Measurements from ENCODE around the gene TTC39B. TPM values are rescaled to one million over a fixed set of nuclear protein-coding genes. Genes with fewer than 3 reads are reported as not detected.

TTC39B gene
- total and polyA plus RNA-seq, 2 of the 8 experiments (the other 6 are each of a cell fraction or from before 2014, with no cell fraction given) = 1.6 to 10.9 TPM

DNA sequence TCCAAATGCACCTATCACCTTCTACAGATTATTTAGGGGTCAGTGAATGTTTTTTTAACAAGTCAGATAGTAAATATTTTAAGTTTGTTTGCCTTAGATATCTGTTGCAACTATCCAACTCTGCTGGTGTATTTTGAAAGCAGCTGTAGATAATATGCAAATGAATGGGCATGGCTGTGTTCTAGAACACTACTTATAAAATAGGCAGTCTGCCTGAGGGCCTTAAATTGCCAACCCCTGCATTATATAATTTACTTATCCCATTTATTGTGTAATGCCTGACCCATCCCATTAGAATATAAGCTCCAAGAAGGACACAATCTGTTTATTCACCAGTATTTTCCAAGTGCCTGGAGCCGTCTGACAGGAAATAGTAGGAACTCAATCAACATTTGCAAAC, 149.0 kb downstream of the TTC39B start:
- Histone ChIP-seq H3K27ac (ENCODE audit: low read depth, low read length) (no peak overlapping the region), H2AK5ac (ENCODE audit: low read depth, low read length) (no peak overlapping the region), H4K20me1 (replicated peaks in 1 of 2; ENCODE audit: control insufficient read depth in 1 of 2, insufficient read depth in 2 of 2, low read length in 2 of 2) (no peaks in the 10 kb centered on the region), H2BK5ac (ENCODE audit: low read depth, low read length) (no peak overlapping the region), H4K5ac (ENCODE audit: insufficient read length, low read depth, low read length) (no peak overlapping the region), H3K4me2 (ENCODE audit: insufficient read depth in 1 of 2, low read depth in 2 of 2, low read length in 2 of 2) (no peak overlapping the region), H2BK12ac (ENCODE audit: low read depth, low read length) (no peak overlapping the region), H3K27me3 (replicated peaks in 1 of 4; ENCODE audit: control insufficient read depth in 3 of 4, extremely low read depth in 1 of 4, insufficient read depth in 3 of 4, low read length in 3 of 4) (no peaks in the 10 kb centered on the region), H3K23ac (ENCODE audit: insufficient read length) (no peak overlapping the region), H2BK120ac (replicated peaks; ENCODE audit: low read depth, low read length) (no peak overlapping the region), H2AFZ (ENCODE audit: low read length) (no peak overlapping the region), H4K91ac (replicated peaks; ENCODE audit: insufficient read length, low read length) (no peak overlapping the region), H3K79me1 (ENCODE audit: low read depth, low read length) (no peaks in the 10 kb centered on the region), H2BK20ac (ENCODE audit: low read length) (no peak overlapping the region), H3K23me2 (ENCODE audit: low read depth, low read length) (no peaks in the 10 kb centered on the region), H3K9me3 (ENCODE audit: insufficient read depth in 2 of 2, low read depth in 1 of 2, low read length in 1 of 2) (no peaks in the 10 kb centered on the region), H3K18ac (ENCODE audit: extremely low read depth, low read length) (no peak overlapping the region), H4K8ac (ENCODE audit: extremely low read depth, insufficient read depth, low read length) (no peak overlapping the region), H3K4me1 (replicated peaks in 1 of 4; ENCODE audit: control insufficient read depth in 3 of 4, insufficient read depth in 4 of 4, low read length in 3 of 4) (0 out of 7 replicates have a peak, but pooled peaks cover 0 to 2% (median 0%) of the 10 kb centered on the region in 4 experiments), H2BK15ac (ENCODE audit: low read length) (no peak overlapping the region), H3K79me2 (ENCODE audit: control insufficient read depth in 1 of 2, insufficient read depth in 2 of 2, low read length in 2 of 2) (no peaks in the 10 kb centered on the region), H3K4ac (replicated peaks; ENCODE audit: insufficient read length, low read depth, low read length) (no peak overlapping the region), H3K36me3 (ENCODE audit: control insufficient read depth in 2 of 4, insufficient read depth in 4 of 4, low read length in 3 of 4) (no peaks in the 10 kb centered on the region), H3K14ac (ENCODE audit: insufficient read length) (no peak overlapping the region), H3K4me3 (ENCODE audit: extremely low read depth in 1 of 4, insufficient read depth in 2 of 4, low read depth in 3 of 4, low read length in 4 of 4) (no peak overlapping the region), H3K9ac (replicated peaks in 1 of 4; ENCODE audit: extremely low read depth in 1 of 4, low read depth in 3 of 4, low read length in 3 of 4) (no peak overlapping the region), H3K56ac (replicated peaks; ENCODE audit: insufficient read length, low read depth, low read length) (no peak overlapping the region)
- ChIA-PET CTCF (ENCODE audit: partially characterized antibody) (interaction anchor here (1.5 kb wide), 1 partner anchor 10 kb away, joined by 4 read pairs; no protein-coding TSS in a partner anchor), POLR2A (ENCODE audit: partially characterized antibody) (no interaction called here)
- no peak for TF ChIP-seq SRF (IDR thresholded peaks at IDR 0.05; ENCODE audit: low read depth, low read length)
- TF ChIP-seq ASH2L (IDR thresholded peaks at IDR 0.05; ENCODE audit: low read length) = no peak
- no peak for TF ChIP-seq CBX8 (IDR thresholded peaks at IDR 0.05; ENCODE audit: borderline replicate concordance, low read depth, low read length)
- FAIRE-seq (no peak), DNase-seq (ENCODE audit: low read depth in 1 of 2, low spot score in 2 of 2) (no peak)
- 77% methylated on average over 1 of the region's 1 CpG; no CpG with 5 or more reads in 1 of the 2 experiments for WGBS, 2 experiments (ENCODE audit: extremely low coverage in 1 of 2, insufficient coverage in 1 of 2, insufficient read length in 1 of 2, insufficient replicate concordance in 2 of 2, low coverage in 1 of 2, low lambda C conversion rate in 2 of 2, missing lambda C conversion rate in 1 of 2)

Data from H1 (cell line).